ENCODE measurements around the gene MEST. TPM values are rescaled to one million over a fixed set of nuclear protein-coding genes. Genes with fewer than 3 reads are reported as not detected.

MEST gene
- polyA plus RNA-seq, 1 donor from 2014 or later, result 136 TPM

GRCh38 chr7:130488392-130489139, 3.3 kb upstream of the MEST start:
- Histone ChIP-seq H3F3A (ENCODE audit: insufficient read depth, low read length, poor library complexity, severe bottlenecking) (peaks cover 3% of the 10 kb centered on the region), H3K9me2 (ENCODE audit: insufficient read depth, low read length) (no peaks in the 10 kb centered on the region), H3K4me3 (ENCODE audit: low read length) (no peak overlapping the region), H3K27me3 (ENCODE audit: insufficient read depth, low read depth, low read length) (no peaks in the 10 kb centered on the region), H4K20me1 (ENCODE audit: insufficient read depth) (peaks cover 10% of the 10 kb centered on the region), H3K9me3 (ENCODE audit: low read length) (no peaks in the 10 kb centered on the region), H3K9ac (ENCODE audit: low read length) (peak overlapping the region; percentile 76), H3K36me3 (ENCODE audit: insufficient read depth, low read length) (no peaks in the 10 kb centered on the region), H3K27ac (ENCODE audit: low read length) (peak overlapping the region; percentile 97), H2AFZ (ENCODE audit: low read depth, low read length) (no peak overlapping the region), H3K4me2 (ENCODE audit: low read length) (no peak overlapping the region), H3K79me2 (replicated peaks; ENCODE audit: insufficient read depth, low read length) (peaks cover 24% of the 10 kb centered on the region)
- TF ChIP-seq POLR2AphosphoS5 (IDR thresholded peaks at IDR 0.05) (no peak), MXI1 (conservative IDR thresholded peaks at IDR 0.05; ENCODE audit: poor library complexity, severe bottlenecking) (no peak), RAD21 (conservative IDR thresholded peaks at IDR 0.05) (no peak), SMC3 (conservative IDR thresholded peaks at IDR 0.05; ENCODE audit: poor library complexity) (no peak), CTCF (IDR thresholded peaks at IDR 0.05; ENCODE audit: poor library complexity, severe bottlenecking) (no peak), EZH2 (IDR thresholded peaks at IDR 0.05; ENCODE audit: borderline replicate concordance, insufficient read depth, low read length, poor library complexity, severe bottlenecking) (no peak)

DNA sequence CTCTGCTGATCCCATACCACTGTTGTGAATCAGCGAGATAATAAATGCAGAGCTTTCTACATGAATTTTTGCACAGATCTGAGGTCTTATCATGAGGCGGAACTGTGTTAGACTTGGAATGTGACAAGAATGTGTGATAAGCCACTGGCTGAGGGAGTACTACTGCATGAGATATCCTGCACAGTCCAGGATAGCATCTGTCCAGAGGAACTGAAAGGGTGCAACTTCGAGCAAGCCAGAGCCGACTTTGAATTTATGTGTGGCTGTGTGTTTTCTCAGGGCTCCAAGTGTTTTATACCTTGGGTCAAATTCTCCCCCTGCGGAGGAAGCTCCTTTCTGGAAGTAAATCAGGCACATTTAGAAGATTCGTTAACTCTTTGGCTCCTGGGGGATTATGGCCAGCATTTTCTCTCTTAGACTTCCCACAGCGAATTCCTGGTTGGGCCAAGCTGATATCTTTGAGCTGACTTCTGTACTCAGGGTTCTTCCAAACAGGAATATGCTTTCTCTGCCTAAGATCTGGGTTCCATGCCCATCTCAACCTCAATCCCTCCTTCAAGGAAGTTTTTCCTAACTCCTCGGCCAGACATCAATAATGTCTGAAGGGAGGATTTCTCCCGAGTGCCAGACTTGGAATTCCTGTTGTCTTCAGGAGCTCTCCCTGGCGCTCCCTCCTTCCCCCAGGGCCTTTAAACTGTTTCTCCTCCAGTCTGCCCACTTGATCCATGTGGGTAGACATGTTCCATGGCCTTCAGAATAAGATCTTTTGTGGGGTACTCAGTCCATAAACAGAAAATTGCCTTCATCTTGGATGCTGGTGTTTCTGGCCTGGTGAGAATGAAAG, 2.5 kb upstream of the MEST start:
- no peaks in the 10 kb centered on the region for H3K36me3 ChIP-seq (ENCODE audit: insufficient read depth, low read length)
- peak overlapping the region; percentile 91 for H3K9ac ChIP-seq (ENCODE audit: low read length)
- peak overlapping the region; percentile 79 for H3K4me3 ChIP-seq (ENCODE audit: low read length)
- TF ChIP-seq EZH2 (IDR thresholded peaks at IDR 0.05; ENCODE audit: borderline replicate concordance, insufficient read depth, low read length, poor library complexity, severe bottlenecking) (no peak), POLR2AphosphoS5 (IDR thresholded peaks at IDR 0.05) (no peak), RAD21 (conservative IDR thresholded peaks at IDR 0.05) (no peak), SMC3 (conservative IDR thresholded peaks at IDR 0.05; ENCODE audit: poor library complexity) (no peak)
- peaks cover 32% of the 10 kb centered on the region for H3K79me2 ChIP-seq (replicated peaks; ENCODE audit: insufficient read depth, low read length)
- H3K27me3 ChIP-seq (ENCODE audit: insufficient read depth, low read depth, low read length), result no peaks in the 10 kb centered on the region
- H3F3A ChIP-seq (ENCODE audit: insufficient read depth, low read length, poor library complexity, severe bottlenecking), result peaks cover 3% of the 10 kb centered on the region
- no peaks in the 10 kb centered on the region for H3K9me2 ChIP-seq (ENCODE audit: insufficient read depth, low read length)
- peak overlapping the region; percentile 97 for H3K27ac ChIP-seq (ENCODE audit: low read length)
- H3K9me3 ChIP-seq (ENCODE audit: low read length), result no peaks in the 10 kb centered on the region
- peak overlapping the region; percentile 42 for H3K4me2 ChIP-seq (ENCODE audit: low read length)
- no peak overlapping the region for H2AFZ ChIP-seq (ENCODE audit: low read depth, low read length)
- peaks cover 16% of the 10 kb centered on the region for H4K20me1 ChIP-seq (ENCODE audit: insufficient read depth)

- no peaks in the 10 kb centered on the region for H3K9me3 ChIP-seq (ENCODE audit: low read length)
- H3K27ac ChIP-seq (ENCODE audit: low read length), result peak overlapping the region; percentile 97
- H3F3A ChIP-seq (ENCODE audit: insufficient read depth, low read length, poor library complexity, severe bottlenecking), result peaks cover 3% of the 10 kb centered on the region
- peak overlapping the region; percentile 91 for H3K9ac ChIP-seq (ENCODE audit: low read length)
- H3K4me3 ChIP-seq (ENCODE audit: low read length), result peak overlapping the region; percentile 79
- H3K9me2 ChIP-seq (ENCODE audit: insufficient read depth, low read length), result no peaks in the 10 kb centered on the region
- peaks cover 39% of the 10 kb centered on the region for H3K79me2 ChIP-seq (replicated peaks; ENCODE audit: insufficient read depth, low read length)
- H3K27me3 ChIP-seq (ENCODE audit: insufficient read depth, low read depth, low read length), result no peaks in the 10 kb centered on the region
- H4K20me1 ChIP-seq (ENCODE audit: insufficient read depth), result peaks cover 26% of the 10 kb centered on the region
- H3K4me2 ChIP-seq (ENCODE audit: low read length), result peak overlapping the region; percentile 42
- H3K36me3 ChIP-seq (ENCODE audit: insufficient read depth, low read length), result no peaks in the 10 kb centered on the region
- TF ChIP-seq, protein P1, sequence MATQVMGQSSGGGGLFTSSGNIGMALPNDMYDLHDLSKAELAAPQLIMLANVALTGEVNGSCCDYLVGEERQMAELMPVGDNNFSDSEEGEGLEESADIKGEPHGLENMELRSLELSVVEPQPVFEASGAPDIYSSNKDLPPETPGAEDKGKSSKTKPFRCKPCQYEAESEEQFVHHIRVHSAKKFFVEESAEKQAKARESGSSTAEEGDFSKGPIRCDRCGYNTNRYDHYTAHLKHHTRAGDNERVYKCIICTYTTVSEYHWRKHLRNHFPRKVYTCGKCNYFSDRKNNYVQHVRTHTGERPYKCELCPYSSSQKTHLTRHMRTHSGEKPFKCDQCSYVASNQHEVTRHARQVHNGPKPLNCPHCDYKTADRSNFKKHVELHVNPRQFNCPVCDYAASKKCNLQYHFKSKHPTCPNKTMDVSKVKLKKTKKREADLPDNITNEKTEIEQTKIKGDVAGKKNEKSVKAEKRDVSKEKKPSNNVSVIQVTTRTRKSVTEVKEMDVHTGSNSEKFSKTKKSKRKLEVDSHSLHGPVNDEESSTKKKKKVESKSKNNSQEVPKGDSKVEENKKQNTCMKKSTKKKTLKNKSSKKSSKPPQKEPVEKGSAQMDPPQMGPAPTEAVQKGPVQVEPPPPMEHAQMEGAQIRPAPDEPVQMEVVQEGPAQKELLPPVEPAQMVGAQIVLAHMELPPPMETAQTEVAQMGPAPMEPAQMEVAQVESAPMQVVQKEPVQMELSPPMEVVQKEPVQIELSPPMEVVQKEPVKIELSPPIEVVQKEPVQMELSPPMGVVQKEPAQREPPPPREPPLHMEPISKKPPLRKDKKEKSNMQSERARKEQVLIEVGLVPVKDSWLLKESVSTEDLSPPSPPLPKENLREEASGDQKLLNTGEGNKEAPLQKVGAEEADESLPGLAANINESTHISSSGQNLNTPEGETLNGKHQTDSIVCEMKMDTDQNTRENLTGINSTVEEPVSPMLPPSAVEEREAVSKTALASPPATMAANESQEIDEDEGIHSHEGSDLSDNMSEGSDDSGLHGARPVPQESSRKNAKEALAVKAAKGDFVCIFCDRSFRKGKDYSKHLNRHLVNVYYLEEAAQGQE (IDR thresholded peaks at IDR 0.05; ENCODE audit: borderline replicate concordance), result peak; percentile 2
- TF ChIP-seq MXI1 (conservative IDR thresholded peaks at IDR 0.05; ENCODE audit: poor library complexity, severe bottlenecking) (no peak), SMC3 (conservative IDR thresholded peaks at IDR 0.05; ENCODE audit: poor library complexity) (no peak)
- H2AFZ ChIP-seq (ENCODE audit: low read depth, low read length), result no peak overlapping the region
These were observed 1.5 kb upstream of the MEST start for GRCh38 chr7:130490311-130490791.
